LNCaP clone FGC (cell line): ENCODE results near the gene SLC25A33.
"Not testable (repeated sequence)": the region's sequence is repeated elsewhere in the genome, so short reads cannot be mapped to it uniquely, and the experiment has no call there.

Experiments used
- DNase-seq: peaks from one replicate; pipeline ENCODE4 v3.0.0-alpha.2; 2011; ENCODE audit warnings: low read depth
- H3K4me3 ChIP-seq: 2 replicates; pipeline ENCODE4 v1.5.1; 2011; ENCODE audit warnings: mild to moderate bottlenecking, low read depth, low read length, control low read depth
- TF ChIP-seq, protein P1 (sequence below): IDR thresholded peaks from 2 replicates; pipeline ENCODE4 v1.5.1; 2012; ENCODE audit warnings: mild to moderate bottlenecking; ENCODE audit not compliant: control insufficient read depth, insufficient read depth; ENCODE audit errors: extremely low read depth

SLC25A33 gene

DNA sequence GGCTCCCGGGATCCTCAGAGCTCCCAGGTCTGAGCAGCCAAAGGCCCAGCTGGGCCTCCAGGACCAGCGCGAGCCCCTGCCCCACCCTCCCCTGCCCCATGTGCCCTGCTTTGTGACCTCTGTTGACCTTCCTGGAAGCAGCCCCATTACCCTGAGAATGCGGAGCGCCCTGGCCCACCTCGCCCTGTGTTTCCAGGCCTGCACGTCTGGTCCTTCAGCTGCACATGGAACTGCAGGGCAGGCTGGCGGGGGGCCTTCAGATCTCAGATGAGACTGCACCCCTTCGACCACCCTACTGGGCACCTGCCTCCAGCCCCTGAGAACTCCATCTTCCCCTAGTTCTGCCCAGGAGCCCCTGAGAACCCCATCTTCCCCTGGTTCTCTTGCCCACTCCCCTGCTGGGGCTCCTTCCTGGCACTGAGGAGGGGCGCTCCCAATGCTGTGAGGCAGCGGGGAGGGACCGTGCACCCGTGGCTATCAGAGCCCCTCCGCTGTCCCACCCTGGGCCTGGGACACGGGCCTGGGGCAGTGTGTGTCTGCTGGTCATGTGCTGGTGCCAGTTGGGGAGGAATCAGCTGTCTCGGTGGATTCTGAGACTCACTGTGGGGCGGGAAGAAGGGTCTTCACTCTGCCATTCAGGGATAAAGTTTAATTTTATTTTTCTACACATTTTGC lies 74.5 kb downstream of the SLC25A33 start:
- H3K4me3 ChIP-seq = no peak overlapping the region
- TF ChIP-seq, protein P1, sequence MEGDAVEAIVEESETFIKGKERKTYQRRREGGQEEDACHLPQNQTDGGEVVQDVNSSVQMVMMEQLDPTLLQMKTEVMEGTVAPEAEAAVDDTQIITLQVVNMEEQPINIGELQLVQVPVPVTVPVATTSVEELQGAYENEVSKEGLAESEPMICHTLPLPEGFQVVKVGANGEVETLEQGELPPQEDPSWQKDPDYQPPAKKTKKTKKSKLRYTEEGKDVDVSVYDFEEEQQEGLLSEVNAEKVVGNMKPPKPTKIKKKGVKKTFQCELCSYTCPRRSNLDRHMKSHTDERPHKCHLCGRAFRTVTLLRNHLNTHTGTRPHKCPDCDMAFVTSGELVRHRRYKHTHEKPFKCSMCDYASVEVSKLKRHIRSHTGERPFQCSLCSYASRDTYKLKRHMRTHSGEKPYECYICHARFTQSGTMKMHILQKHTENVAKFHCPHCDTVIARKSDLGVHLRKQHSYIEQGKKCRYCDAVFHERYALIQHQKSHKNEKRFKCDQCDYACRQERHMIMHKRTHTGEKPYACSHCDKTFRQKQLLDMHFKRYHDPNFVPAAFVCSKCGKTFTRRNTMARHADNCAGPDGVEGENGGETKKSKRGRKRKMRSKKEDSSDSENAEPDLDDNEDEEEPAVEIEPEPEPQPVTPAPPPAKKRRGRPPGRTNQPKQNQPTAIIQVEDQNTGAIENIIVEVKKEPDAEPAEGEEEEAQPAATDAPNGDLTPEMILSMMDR = no peak
- DNase-seq = no peak

- TF ChIP-seq, protein P1 = peak; percentile 55
- no peak for DNase-seq
- H3K4me3 ChIP-seq = no peak overlapping the region
Measured at GRCh38 chr1:9615316-9616063, 76.2 kb downstream of the SLC25A33 start.

- DNase-seq = no peak
- no peak overlapping the region for H3K4me3 ChIP-seq
- TF ChIP-seq, protein P1 = no peak
Measured at GRCh38 chr1:9618909-9619679, 79.8 kb downstream of the SLC25A33 start.

DNA sequence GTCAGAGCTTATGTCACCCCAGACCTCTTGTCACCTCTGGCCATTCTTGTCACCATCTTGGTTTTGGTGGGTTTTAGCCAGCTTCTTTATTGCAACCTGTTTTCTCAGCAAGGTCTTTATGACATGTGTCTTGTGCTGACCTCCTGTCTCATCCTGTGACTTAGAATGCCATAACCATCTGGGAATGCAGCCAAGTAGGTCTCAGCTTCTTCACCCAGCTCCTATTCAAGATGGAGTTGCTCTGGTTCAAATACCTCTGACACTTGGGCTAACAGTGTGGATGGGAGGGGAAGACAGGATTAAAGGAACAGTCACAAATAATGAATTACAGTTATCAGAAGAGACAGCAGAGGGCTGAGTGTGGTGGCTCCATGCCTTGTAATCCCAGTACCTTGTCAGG lies 81.8 kb downstream of the SLC25A33 start:
- no peak overlapping the region for H3K4me3 ChIP-seq
- TF ChIP-seq, protein P1 = no peak
- no peak for DNase-seq

- TF ChIP-seq, protein P1 = no peak
- DNase-seq = no peak
- H3K4me3 ChIP-seq = no peak overlapping the region
Measured at GRCh38 chr1:9624081-9624480, 84.8 kb downstream of the SLC25A33 start.

- H3K4me3 ChIP-seq, DNase-seq: not testable (repeated sequence)
Measured at GRCh38 chr1:9625030-9625429, 85.8 kb downstream of the SLC25A33 start.

- TF ChIP-seq, protein P1 = no peak
- DNase-seq = no peak
- H3K4me3 ChIP-seq = peak overlapping the region; percentile 45; the same call in 1 of the 2 replicates
Measured at GRCh38 chr1:9626201-9626608, 86.9 kb downstream of the SLC25A33 start.
